Endothelial cell of umbilical vein (primary cell): ENCODE data around the gene MRPL57. TPM values are rescaled to one million over a fixed set of nuclear protein-coding genes. Genes with fewer than 3 reads are reported as not detected.

ENCODE experiments used
- BruUV-seq: library from RNA; stranded (reverse); fragments of 400-500 nt; replicated peaks from 2 replicates; lab custom pipeline; 2021; lab: Mats Ljungman, UMichigan
- CTCF ChIA-PET: fragments of 300-600, 350-600 bp; sonication (Branson Sonifier 250); formaldehyde crosslinking; loops from one replicate; lab custom pipeline; 2021; ENCODE audit warnings: antibody characterized with exemption, inconsistent platforms; lab: Charles Lee
- POLR2A ChIA-PET: fragments of 300-600, 350-600 bp; sonication (Branson Sonifier 250); formaldehyde crosslinking; loops from one replicate; lab custom pipeline; 2021; ENCODE audit warnings: antibody characterized with exemption, inconsistent platforms; lab: Charles Lee
- DNase-seq: peaks from one replicate; pipeline ENCODE4 v3.0.0-alpha.2; 2011; ENCODE audit warnings: low read depth, low spot score
- FAIRE-seq: peaks from 2 replicates; lab custom pipeline; 2011; peaks lifted over from hg19 to GRCh38; lab: Jason Lieb, UNC
- H2AFZ ChIP-seq: 2 replicates; pipeline ENCODE4 v1.6.0; 2012; ENCODE audit warnings: low read depth, low read length, control low read depth, inconsistent platforms
- H3K27ac ChIP-seq: 2 replicates; pipeline ENCODE4 v1.5.1; 2011; ENCODE audit warnings: low read depth, mild to moderate bottlenecking, control low read depth, low read length, moderate library complexity; ENCODE audit not compliant: insufficient read depth
- H3K27me3 ChIP-seq, 2 experiments: 2 replicates each; pipeline versions ENCODE4 v1.6.0 to v1.6.1; 2011; ENCODE audit warnings: low read length in 2 of 2, mixed read lengths in 1 of 2; ENCODE audit not compliant: control insufficient read depth in 2 of 2, insufficient read depth in 2 of 2
- H3K36me3 ChIP-seq, 2 experiments: 2 replicates in 1 of 2; 3 replicates in 1 of 2; pipeline ENCODE4 v1.5.1; 2011; ENCODE audit warnings: low read length in 2 of 2, mild to moderate bottlenecking in 1 of 2, moderate library complexity in 1 of 2; ENCODE audit not compliant: control insufficient read depth in 2 of 2, insufficient read depth in 2 of 2; ENCODE audit errors: extremely low read depth in 1 of 2
- H3K4me1 ChIP-seq: 3 replicates; pipeline ENCODE4 v1.5.1; 2011; ENCODE audit warnings: mild to moderate bottlenecking, low read length; ENCODE audit not compliant: control insufficient read depth, insufficient read depth; ENCODE audit errors: extremely low read depth
- H3K4me2 ChIP-seq: 2 replicates; pipeline ENCODE4 v1.6.1; 2011; ENCODE audit warnings: low read length, control low read depth, mixed read lengths; ENCODE audit not compliant: insufficient read depth
- H3K4me3 ChIP-seq, 3 experiments: fragments of 200-600 bp in 1 of 3; sonication (generic), shearing (Covaris generic) in 1 of 3; replicated peaks in 1 of 3; 2 replicates each; pipeline ENCODE4 v1.5.1; 2011 to 2016; ENCODE audit warnings: control low read depth in 3 of 3, low read length in 3 of 3, mild to moderate bottlenecking in 2 of 3, inconsistent platforms in 1 of 3, low read depth in 1 of 3, moderate library complexity in 1 of 3; ENCODE audit not compliant: insufficient read depth in 1 of 3
- H3K79me2 ChIP-seq: 2 replicates; pipeline ENCODE4 v1.6.0; 2012; ENCODE audit warnings: low read length, inconsistent platforms; ENCODE audit not compliant: control insufficient read depth, insufficient read depth
- H3K9ac ChIP-seq: replicated peaks from 2 replicates; pipeline ENCODE3; 2011; ENCODE audit warnings: low read length, control low read depth; ENCODE audit not compliant: insufficient read depth; ENCODE audit errors: extremely low read depth
- H3K9me1 ChIP-seq: replicated peaks from 3 replicates; pipeline ENCODE4 v1.6.0; 2011; ENCODE audit warnings: mild to moderate bottlenecking, low read length; ENCODE audit not compliant: control insufficient read depth, insufficient read depth; ENCODE audit errors: extremely low read depth
- H3K9me3 ChIP-seq: replicated peaks from 2 replicates; pipeline ENCODE4 v1.5.1; 2012; ENCODE audit warnings: low read length, inconsistent platforms; ENCODE audit not compliant: control insufficient read depth, insufficient read depth
- H4K20me1 ChIP-seq: replicated peaks from 2 replicates; pipeline ENCODE3; 2011; ENCODE audit warnings: mild to moderate bottlenecking, low read length; ENCODE audit not compliant: control insufficient read depth, insufficient read depth; ENCODE audit errors: extremely low read depth
- EZH2 ChIP-seq: IDR thresholded peaks from 2 replicates; pipeline ENCODE4 v1.6.1; 2012; ENCODE audit warnings: borderline replicate concordance, low read depth, mild to moderate bottlenecking, moderate library complexity, low read length, inconsistent platforms; ENCODE audit not compliant: severe bottlenecking
- FOS ChIP-seq: IDR thresholded peaks from 2 replicates; pipeline ENCODE4 v1.6.1; 2011; ENCODE audit warnings: mild to moderate bottlenecking, low read length, moderate library complexity, borderline replicate concordance; ENCODE audit not compliant: insufficient read depth
- GATA2 ChIP-seq: IDR thresholded peaks from 2 replicates; pipeline ENCODE4 v1.7.0; 2011; ENCODE audit warnings: low read depth, mild to moderate bottlenecking, moderate library complexity, mixed read lengths, low read length; ENCODE audit not compliant: insufficient read length, insufficient read depth
- JUN ChIP-seq: IDR thresholded peaks from 2 replicates; pipeline ENCODE4 v1.6.1; 2011; ENCODE audit warnings: borderline replicate concordance, low read depth; ENCODE audit not compliant: insufficient read length, insufficient read depth
- MYC ChIP-seq: IDR thresholded peaks from one replicate; pipeline ENCODE4 v1.6.1; 2011; ENCODE audit warnings: mild to moderate bottlenecking, low read depth, low read length
- POLR2A ChIP-seq: IDR thresholded peaks from 2 replicates; pipeline ENCODE4 v1.6.1; 2012; ENCODE audit warnings: low read depth, mild to moderate bottlenecking, control low read depth, low read length
- POLR2AphosphoS5 ChIP-seq: IDR thresholded peaks from 2 replicates; pipeline ENCODE4 v1.6.1; 2012; ENCODE audit warnings: low read depth, mild to moderate bottlenecking, control low read depth, low read length, moderate library complexity; ENCODE audit not compliant: insufficient read depth
- dilution Hi-C: fragments of 300-500 bp; cut with MboI; formaldehyde crosslinking; loops from one replicate; pipeline ENCODE4 v1.15.0; 2019; ENCODE audit warnings: low sequenced_read_pairs; ENCODE audit not compliant: extremely low pct_ligation_motif_present
- intact Hi-C: fragments of 100-400 bp; cut with micrococcal nuclease; formaldehyde crosslinking; loops from one replicate; pipeline ENCODE4 v1.10.0; 2022
- polyA plus RNA-seq, 4 experiments: library from polyadenylated mRNA; depleted of rRNA in 3 of 4; stranded (reverse) in 3 of 4; unstranded in 1 of 4; fragments of >200 nt; gene quantifications; 2 replicates each; pipeline versions ENCODE4 v1.2.1 to v1.2.3, GENCODE V29; 2011 to 2012; ENCODE audit warnings: missing spikeins in 1 of 4
- total RNA-seq: library from RNA; stranded (reverse); gene quantifications from 2 replicates; pipeline ENCODE4 v1.2.3, GENCODE V29; 2021
- TF ChIP-seq, protein P1 (sequence below), 2 donors: IDR thresholded peaks; 1 replicate in 1 of 2; 2 replicates in 1 of 2; pipeline ENCODE4 v1.5.1; 2011; ENCODE audit warnings: low read length in 2 of 2, mild to moderate bottlenecking in 2 of 2, moderate library complexity in 2 of 2, control low read depth in 1 of 2, inconsistent platforms in 1 of 2, low read depth in 1 of 2; ENCODE audit not compliant: insufficient read depth in 1 of 2; ENCODE audit errors: extremely low read depth in 1 of 2
- TF ChIP-seq, protein P2 (sequence below): IDR thresholded peaks from 2 replicates; pipeline ENCODE4 v1.6.1; 2011; ENCODE audit not compliant: insufficient read depth, insufficient read length

MRPL57 gene
- total and polyA plus RNA-seq, 2 donors (not counting 3 experiments of a cell fraction or from before 2014, with no cell fraction given): 17.7 to 23.1 TPM

DNA sequence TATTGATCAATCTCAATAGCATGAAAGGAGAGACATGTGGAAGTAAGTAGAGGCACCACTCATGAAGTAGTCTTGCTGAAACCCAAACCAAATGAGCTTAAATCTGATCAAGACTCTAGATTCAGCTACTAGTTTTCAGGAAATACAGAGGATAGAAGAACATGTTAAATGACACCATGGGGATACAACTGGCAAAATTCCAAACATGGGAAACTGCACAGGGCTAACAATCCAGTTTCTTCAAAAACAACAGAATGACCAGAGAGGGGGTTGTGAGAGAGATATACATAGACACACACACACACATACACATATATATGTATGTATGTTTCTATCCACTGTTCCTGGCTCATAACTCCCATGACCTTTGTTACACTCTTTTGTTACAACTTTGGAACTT lies 44.8 kb downstream of the MRPL57 start:
- no peak overlapping the region for H3K4me3 ChIP-seq
- no peaks in the 10 kb centered on the region for H4K20me1 ChIP-seq
- no peak overlapping the region for H3K27ac ChIP-seq
- no TSS peak for BruUV-seq
- H3K4me1 ChIP-seq: no peaks in the 10 kb centered on the region
- intact Hi-C loops: no loop called here
- FAIRE-seq (no peak), DNase-seq (no peak)
- ChIA-PET CTCF (no interaction called here), POLR2A (interaction anchor here (0.5 kb wide), 1 partner anchor 274 kb away, joined by 4 read pairs; no protein-coding TSS in a partner anchor)
- no peak overlapping the region for H3K9ac ChIP-seq
- no peaks in the 10 kb centered on the region for H3K79me2 ChIP-seq
- no peaks in the 10 kb centered on the region for H3K9me3 ChIP-seq
- H2AFZ ChIP-seq: no peak overlapping the region
- H3K36me3 ChIP-seq: no peaks in the 10 kb centered on the region
- TF ChIP-seq MYC (no peak), GATA2 (no peak), FOS (no peak), POLR2AphosphoS5 (no peak), EZH2 (no peak), POLR2A (no peak), JUN (no peak)
- TF ChIP-seq, protein P1, sequence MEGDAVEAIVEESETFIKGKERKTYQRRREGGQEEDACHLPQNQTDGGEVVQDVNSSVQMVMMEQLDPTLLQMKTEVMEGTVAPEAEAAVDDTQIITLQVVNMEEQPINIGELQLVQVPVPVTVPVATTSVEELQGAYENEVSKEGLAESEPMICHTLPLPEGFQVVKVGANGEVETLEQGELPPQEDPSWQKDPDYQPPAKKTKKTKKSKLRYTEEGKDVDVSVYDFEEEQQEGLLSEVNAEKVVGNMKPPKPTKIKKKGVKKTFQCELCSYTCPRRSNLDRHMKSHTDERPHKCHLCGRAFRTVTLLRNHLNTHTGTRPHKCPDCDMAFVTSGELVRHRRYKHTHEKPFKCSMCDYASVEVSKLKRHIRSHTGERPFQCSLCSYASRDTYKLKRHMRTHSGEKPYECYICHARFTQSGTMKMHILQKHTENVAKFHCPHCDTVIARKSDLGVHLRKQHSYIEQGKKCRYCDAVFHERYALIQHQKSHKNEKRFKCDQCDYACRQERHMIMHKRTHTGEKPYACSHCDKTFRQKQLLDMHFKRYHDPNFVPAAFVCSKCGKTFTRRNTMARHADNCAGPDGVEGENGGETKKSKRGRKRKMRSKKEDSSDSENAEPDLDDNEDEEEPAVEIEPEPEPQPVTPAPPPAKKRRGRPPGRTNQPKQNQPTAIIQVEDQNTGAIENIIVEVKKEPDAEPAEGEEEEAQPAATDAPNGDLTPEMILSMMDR (IDR thresholded peaks at IDR 0.05; ENCODE audit: extremely low read depth in 1 of 2, insufficient read depth in 1 of 2, low read depth in 1 of 2, low read length in 2 of 2): no peak
- TF ChIP-seq, protein P2, sequence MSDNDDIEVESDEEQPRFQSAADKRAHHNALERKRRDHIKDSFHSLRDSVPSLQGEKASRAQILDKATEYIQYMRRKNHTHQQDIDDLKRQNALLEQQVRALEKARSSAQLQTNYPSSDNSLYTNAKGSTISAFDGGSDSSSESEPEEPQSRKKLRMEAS: no peak
- dilution Hi-C loops: no loop called here
- no peak overlapping the region for H3K4me2 ChIP-seq
- peaks cover 0 to 5% of the 10 kb centered on the region in 2 experiments for H3K27me3 ChIP-seq
- H3K9me1 ChIP-seq: no peaks in the 10 kb centered on the region
